K562 (cell line): Measurements from ENCODE around the gene SOCS7. TPM values are rescaled to one million over a fixed set of nuclear protein-coding genes. Genes with fewer than 3 reads are reported as not detected.

Experiments used
- BRF1 ChIP-seq: IDR thresholded peaks from 3 replicates; pipeline ENCODE4 v1.6.1; 2011; ENCODE audit warnings: borderline replicate concordance, mild to moderate bottlenecking; ENCODE audit not compliant: insufficient read length; ENCODE audit errors: extremely low read depth
- CREM ChIP-seq: IDR thresholded peaks from 2 replicates; pipeline ENCODE4 v1.6.1; 2014; ENCODE audit warnings: antibody characterized with exemption, low read depth
- FOXA1 ChIP-seq: fragments of 450-650 bp; IDR thresholded peaks from 2 replicates; pipeline ENCODE4 v1.6.1; 2016; ENCODE audit warnings: mild to moderate bottlenecking, borderline replicate concordance
- POLR2B ChIP-seq: fragments of 450-650 bp; IDR thresholded peaks from 2 replicates; pipeline ENCODE4 v1.6.1; 2018; ENCODE audit warnings: low read depth; ENCODE audit not compliant: partially characterized antibody
- POLR2H ChIP-seq: IDR thresholded peaks from 2 replicates; pipeline ENCODE4 v1.6.1; 2016; ENCODE audit warnings: missing genetic modification characterization, low read depth, mild to moderate bottlenecking, control low read depth, missing compliant biosample characterization, moderate library complexity
- ZNF12 ChIP-seq: sonication (generic); formaldehyde crosslinking; IDR thresholded peaks from 2 replicates; pipeline ENCODE4 v1.4.0; 2020; ENCODE audit warnings: mild to moderate bottlenecking, missing genetic modification reagents
- ZNF444 ChIP-seq: fragments of 250-450 bp; sonication (Bioruptor Pico); IDR thresholded peaks from 2 replicates; pipeline ENCODE4 v1.4.0; 2020; ENCODE audit warnings: mild to moderate bottlenecking, moderate library complexity
- ZNF551 ChIP-seq: fragments of 250-450 bp; sonication (Bioruptor Pico); IDR thresholded peaks from 2 replicates; pipeline ENCODE4 v1.5.0; 2021; ENCODE audit warnings: mild to moderate bottlenecking, moderate library complexity
- polyA plus RNA-seq, 8 experiments: library from polyadenylated mRNA; depleted of rRNA in 4 of 8; stranded (reverse) in 5 of 8; unstranded in 3 of 8; fragments of >200 nt; fragmentation: Nextera tagmentation in 2 of 8; fragmentation: Illumina TruSeq in 1 of 8; extraction: Ambion mirVana in 2 of 8; extraction: Trizol in 1 of 8; gene quantifications; 2 replicates each; pipeline versions ENCODE4 v1.2.1 to v1.2.3, GENCODE V29; 2011 to 2014; ENCODE audit warnings: inconsistent platforms in 1 of 8, missing spikeins in 1 of 8
- total RNA-seq, 7 experiments: library from RNA; depleted of rRNA in 6 of 7; stranded (reverse); fragments of >200 nt in 6 of 7; fragmentation: Illumina TruSeq in 2 of 7; extraction: Trizol in 2 of 7; gene quantifications; 2 replicates each; pipeline versions ENCODE4 v1.2.1 to v1.2.3, GENCODE V29; 2011 to 2021; ENCODE audit warnings: low replicate concordance in 1 of 7
- TF ChIP-seq, protein P1 (sequence below): sonication (generic); formaldehyde crosslinking; IDR thresholded peaks from 2 replicates; pipeline ENCODE4 v1.8.1; 2023; ENCODE audit warnings: mild to moderate bottlenecking, missing genetic modification reagents
- TF ChIP-seq, protein P2 (sequence below): sonication (generic); formaldehyde crosslinking; IDR thresholded peaks from 2 replicates; pipeline ENCODE4 v1.8.0; 2022; ENCODE audit warnings: mild to moderate bottlenecking, low read depth, missing genetic modification reagents
- TF ChIP-seq, protein P3 (sequence below): fragments of 450-650 bp; IDR thresholded peaks from 2 replicates; pipeline ENCODE4 v1.6.1; 2016; ENCODE audit warnings: low read depth
- TF ChIP-seq, protein P4 (sequence below): fragments of 250-450 bp; sonication (Bioruptor Pico); IDR thresholded peaks from 2 replicates; pipeline ENCODE4 v1.9.0; 2021; ENCODE audit warnings: mild to moderate bottlenecking, inconsistent platforms

SOCS7 gene
- total and polyA plus RNA-seq, 9 of the 15 experiments (the other 6 are each of a cell fraction or from before 2014, with no cell fraction given), result 0.94 to 14.5 (median 8.2) TPM

DNA sequence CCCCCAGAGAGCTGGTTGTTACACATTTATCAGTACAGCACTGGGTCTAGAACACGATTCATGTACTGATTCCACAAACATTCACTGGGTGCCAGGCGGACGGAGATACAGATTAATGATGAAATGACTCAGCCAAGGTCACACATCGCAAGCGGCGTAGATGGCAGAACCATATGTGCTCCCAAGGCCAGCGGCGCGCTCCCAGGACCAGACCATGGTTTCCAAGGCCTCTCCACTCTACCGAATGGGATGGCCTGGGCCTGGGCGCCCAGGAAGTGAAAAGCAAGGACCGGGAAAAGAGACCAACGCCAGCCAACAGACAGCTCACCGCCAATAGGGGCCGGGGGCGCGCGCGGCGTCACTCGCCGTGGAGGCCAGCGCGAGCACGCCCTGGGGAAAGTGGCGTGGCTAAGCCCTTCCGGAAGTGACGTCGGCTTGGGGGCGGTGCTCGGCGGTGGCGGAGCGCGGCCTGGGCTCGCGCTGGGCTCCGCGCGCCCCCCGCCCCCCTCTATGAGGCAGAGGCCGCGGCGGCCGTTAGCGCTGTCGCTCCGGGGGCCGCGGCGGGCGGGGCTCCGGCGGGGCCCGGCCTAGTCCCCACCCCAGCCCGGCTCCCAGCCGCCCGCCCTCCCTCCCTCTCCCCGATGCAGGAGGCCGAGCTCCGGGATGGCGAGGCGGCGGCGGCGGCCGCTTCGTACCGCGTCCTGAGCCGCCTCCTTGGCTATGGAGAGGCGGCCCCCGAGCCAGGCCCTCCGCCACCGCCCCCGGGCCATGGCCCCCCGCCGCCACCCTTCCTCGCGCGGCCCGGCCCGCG lies at the start of gene SOCS7 (continued):
- TF ChIP-seq ZNF551 (CRISPR knock-in tag) (no peak), FOXA1 (no peak), ZNF444 (CRISPR knock-in tag) (no peak), POLR2B (peak; percentile 89), BRF1 (no peak), CREM (peak; percentile 96), ZNF12 (CRISPR knock-in tag) (no peak), POLR2H (tag) (peak; percentile 45)
- TF ChIP-seq, protein P1, sequence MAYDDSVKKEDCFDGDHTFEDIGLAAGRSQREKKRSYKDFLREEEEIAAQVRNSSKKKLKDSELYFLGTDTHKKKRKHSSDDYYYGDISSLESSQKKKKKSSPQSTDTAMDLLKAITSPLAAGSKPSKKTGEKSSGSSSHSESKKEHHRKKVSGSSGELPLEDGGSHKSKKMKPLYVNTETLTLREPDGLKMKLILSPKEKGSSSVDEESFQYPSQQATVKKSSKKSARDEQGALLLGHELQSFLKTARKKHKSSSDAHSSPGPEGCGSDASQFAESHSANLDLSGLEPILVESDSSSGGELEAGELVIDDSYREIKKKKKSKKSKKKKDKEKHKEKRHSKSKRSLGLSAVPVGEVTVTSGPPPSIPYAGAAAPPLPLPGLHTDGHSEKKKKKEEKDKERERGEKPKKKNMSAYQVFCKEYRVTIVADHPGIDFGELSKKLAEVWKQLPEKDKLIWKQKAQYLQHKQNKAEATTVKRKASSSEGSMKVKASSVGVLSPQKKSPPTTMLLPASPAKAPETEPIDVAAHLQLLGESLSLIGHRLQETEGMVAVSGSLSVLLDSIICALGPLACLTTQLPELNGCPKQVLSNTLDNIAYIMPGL (CRISPR knock-in tag), result no peak
- TF ChIP-seq, protein P2, sequence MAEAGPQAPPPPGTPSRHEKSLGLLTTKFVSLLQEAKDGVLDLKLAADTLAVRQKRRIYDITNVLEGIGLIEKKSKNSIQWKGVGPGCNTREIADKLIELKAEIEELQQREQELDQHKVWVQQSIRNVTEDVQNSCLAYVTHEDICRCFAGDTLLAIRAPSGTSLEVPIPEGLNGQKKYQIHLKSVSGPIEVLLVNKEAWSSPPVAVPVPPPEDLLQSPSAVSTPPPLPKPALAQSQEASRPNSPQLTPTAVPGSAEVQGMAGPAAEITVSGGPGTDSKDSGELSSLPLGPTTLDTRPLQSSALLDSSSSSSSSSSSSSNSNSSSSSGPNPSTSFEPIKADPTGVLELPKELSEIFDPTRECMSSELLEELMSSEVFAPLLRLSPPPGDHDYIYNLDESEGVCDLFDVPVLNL, result no peak
- TF ChIP-seq, protein P3, sequence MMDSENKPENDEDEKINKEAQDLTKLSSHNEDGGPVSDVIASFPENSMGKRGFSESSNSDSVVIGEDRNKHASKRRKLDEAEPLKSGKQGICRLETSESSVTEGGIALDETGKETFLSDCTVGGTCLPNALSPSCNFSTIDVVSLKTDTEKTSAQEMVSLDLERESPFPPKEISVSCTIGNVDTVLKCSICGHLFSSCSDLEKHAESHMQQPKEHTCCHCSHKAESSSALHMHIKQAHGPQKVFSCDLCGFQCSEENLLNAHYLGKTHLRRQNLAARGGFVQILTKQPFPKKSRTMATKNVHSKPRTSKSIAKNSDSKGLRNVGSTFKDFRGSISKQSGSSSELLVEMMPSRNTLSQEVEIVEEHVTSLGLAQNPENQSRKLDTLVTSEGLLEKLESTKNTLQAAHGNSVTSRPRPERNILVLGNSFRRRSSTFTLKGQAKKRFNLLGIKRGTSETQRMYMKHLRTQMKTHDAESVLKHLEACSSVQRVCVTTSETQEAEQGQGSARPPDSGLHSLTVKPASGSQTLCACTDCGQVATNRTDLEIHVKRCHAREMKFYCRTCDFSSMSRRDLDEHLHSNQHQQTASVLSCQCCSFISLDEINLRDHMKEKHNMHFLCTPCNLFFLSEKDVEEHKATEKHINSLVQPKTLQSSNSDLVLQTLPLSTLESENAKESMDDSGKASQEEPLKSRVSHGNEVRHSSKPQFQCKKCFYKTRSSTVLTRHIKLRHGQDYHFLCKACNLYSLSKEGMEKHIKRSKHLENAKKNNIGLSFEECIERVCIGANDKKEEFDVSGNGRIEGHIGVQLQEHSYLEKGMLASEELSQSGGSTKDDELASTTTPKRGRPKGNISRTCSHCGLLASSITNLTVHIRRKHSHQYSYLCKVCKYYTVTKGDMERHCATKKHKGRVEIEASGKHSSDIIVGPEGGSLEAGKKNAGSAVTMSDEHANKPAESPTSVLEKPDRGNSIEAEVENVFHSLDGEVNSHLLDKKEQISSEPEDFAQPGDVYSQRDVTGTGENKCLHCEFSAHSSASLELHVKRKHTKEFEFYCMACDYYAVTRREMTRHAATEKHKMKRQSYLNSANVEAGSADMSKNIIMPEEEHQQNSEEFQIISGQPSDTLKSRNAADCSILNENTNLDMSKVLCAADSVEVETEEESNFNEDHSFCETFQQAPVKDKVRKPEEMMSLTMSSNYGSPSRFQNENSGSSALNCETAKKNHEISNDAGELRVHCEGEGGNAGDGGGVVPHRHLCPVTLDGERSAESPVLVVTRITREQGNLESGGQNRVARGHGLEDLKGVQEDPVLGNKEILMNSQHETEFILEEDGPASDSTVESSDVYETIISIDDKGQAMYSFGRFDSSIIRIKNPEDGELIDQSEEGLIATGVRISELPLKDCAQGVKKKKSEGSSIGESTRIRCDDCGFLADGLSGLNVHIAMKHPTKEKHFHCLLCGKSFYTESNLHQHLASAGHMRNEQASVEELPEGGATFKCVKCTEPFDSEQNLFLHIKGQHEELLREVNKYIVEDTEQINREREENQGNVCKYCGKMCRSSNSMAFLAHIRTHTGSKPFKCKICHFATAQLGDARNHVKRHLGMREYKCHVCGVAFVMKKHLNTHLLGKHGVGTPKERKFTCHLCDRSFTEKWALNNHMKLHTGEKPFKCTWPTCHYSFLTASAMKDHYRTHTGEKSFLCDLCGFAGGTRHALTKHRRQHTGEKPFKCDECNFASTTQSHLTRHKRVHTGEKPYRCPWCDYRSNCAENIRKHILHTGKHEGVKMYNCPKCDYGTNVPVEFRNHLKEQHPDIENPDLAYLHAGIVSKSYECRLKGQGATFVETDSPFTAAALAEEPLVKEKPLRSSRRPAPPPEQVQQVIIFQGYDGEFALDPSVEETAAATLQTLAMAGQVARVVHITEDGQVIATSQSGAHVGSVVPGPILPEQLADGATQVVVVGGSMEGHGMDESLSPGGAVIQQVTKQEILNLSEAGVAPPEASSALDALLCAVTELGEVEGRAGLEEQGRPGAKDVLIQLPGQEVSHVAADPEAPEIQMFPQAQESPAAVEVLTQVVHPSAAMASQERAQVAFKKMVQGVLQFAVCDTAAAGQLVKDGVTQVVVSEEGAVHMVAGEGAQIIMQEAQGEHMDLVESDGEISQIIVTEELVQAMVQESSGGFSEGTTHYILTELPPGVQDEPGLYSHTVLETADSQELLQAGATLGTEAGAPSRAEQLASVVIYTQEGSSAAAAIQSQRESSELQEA, result no peak
- TF ChIP-seq, protein P4, sequence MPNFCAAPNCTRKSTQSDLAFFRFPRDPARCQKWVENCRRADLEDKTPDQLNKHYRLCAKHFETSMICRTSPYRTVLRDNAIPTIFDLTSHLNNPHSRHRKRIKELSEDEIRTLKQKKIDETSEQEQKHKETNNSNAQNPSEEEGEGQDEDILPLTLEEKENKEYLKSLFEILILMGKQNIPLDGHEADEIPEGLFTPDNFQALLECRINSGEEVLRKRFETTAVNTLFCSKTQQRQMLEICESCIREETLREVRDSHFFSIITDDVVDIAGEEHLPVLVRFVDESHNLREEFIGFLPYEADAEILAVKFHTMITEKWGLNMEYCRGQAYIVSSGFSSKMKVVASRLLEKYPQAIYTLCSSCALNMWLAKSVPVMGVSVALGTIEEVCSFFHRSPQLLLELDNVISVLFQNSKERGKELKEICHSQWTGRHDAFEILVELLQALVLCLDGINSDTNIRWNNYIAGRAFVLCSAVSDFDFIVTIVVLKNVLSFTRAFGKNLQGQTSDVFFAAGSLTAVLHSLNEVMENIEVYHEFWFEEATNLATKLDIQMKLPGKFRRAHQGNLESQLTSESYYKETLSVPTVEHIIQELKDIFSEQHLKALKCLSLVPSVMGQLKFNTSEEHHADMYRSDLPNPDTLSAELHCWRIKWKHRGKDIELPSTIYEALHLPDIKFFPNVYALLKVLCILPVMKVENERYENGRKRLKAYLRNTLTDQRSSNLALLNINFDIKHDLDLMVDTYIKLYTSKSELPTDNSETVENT (CRISPR knock-in tag), result peak; percentile 65; the same call in 1 of the 2 replicates
